Measurements from ENCODE around the gene HLX. TPM values are rescaled to one million over a fixed set of nuclear protein-coding genes. Genes with fewer than 3 reads are reported as not detected.

HLX gene
- total RNA-seq, 4 donors from 2014 or later = 1.9 to 11.1 (median 3.5) TPM

DNA sequence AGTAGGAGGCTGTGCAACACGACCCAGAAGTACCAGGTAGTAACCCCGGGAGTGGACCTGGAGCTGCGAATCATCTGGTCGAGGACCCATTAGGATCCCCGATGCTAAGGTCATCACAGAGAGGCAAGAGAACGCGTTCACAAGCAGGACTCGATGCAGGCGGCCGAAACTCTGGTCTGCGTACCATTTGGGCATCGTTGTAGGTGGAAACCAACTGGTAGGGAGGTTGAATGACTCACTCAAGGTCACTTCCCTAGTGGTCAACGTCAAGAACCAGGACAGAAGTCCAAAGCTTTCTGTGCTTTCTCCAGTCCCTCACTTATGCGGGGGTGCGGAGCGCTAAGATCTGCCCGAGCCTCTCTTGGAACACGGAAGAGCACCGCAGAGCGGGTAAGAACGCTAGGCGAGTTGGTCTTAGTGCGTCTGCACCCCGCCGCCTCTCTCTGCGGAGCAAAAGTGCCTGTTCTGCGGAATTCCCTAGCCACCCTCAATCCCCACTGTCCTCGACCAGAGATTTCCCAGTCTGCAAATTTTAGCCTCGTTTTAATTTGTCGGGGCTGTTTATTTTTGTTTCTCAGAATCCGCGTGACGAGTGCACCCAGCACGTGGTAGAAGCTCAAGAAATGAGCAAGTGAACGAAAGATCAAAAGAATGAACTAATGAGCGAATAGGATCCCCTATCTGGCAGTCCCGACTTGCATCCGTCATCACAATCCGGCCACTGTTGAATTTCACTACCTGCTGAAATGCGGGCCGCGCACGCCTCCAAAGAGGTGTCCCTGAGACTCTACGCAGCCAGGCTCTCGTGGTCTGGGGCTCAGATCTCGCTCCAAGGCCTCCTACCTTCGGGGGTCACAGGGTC is 12.2 kb downstream of the HLX start:
- no peak for TF ChIP-seq POLR2A (IDR thresholded peaks at IDR 0.05)
- TF ChIP-seq EP300 (IDR thresholded peaks at IDR 0.05) = no peak
- no peak for TF ChIP-seq POLR2AphosphoS5 (IDR thresholded peaks at IDR 0.05)
- TF ChIP-seq, protein P1, sequence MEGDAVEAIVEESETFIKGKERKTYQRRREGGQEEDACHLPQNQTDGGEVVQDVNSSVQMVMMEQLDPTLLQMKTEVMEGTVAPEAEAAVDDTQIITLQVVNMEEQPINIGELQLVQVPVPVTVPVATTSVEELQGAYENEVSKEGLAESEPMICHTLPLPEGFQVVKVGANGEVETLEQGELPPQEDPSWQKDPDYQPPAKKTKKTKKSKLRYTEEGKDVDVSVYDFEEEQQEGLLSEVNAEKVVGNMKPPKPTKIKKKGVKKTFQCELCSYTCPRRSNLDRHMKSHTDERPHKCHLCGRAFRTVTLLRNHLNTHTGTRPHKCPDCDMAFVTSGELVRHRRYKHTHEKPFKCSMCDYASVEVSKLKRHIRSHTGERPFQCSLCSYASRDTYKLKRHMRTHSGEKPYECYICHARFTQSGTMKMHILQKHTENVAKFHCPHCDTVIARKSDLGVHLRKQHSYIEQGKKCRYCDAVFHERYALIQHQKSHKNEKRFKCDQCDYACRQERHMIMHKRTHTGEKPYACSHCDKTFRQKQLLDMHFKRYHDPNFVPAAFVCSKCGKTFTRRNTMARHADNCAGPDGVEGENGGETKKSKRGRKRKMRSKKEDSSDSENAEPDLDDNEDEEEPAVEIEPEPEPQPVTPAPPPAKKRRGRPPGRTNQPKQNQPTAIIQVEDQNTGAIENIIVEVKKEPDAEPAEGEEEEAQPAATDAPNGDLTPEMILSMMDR (IDR thresholded peaks at IDR 0.05) = no peak
- DNase-seq (ENCODE audit: low spot score in 2 of 2) = no peak
- Histone ChIP-seq H3K36me3 (no peaks in the 10 kb centered on the region), H3K27me3 (peaks cover 100% of the 10 kb centered on the region), H3K27ac (no peak overlapping the region), H3K9me3 (no peaks in the 10 kb centered on the region), H3K4me1 (peaks cover 25% of the 10 kb centered on the region), H3K4me3 (no peak overlapping the region)
- 25% methylated on average over 44 of the region's 47 CpGs for WGBS

DNA sequence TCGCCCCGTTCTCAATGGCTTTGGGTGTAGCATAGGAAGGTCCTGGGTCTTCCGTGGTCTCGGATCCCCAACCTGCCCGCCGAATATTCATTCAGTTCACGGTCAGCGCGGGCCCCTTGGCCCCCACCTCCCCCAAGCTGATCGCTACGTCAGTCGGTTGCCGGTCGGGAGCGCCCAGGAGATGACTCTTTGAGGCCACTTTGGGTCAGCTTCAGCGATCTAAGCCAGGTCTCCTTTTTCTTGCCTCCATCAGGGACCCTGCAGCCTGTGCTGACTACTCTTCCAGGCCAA is 12.8 kb downstream of the HLX start:
- no peaks in the 10 kb centered on the region for H3K36me3 ChIP-seq
- peaks cover 96% of the 10 kb centered on the region for H3K27me3 ChIP-seq
- TF ChIP-seq, protein P1 (IDR thresholded peaks at IDR 0.05) = no peak
- TF ChIP-seq EP300 (IDR thresholded peaks at IDR 0.05) (no peak), POLR2AphosphoS5 (IDR thresholded peaks at IDR 0.05) (no peak), POLR2A (IDR thresholded peaks at IDR 0.05) (no peak)
- no peaks in the 10 kb centered on the region for H3K9me3 ChIP-seq
- DNase-seq (ENCODE audit: low spot score in 2 of 2) = no peak
- H3K27ac ChIP-seq = no peak overlapping the region
- peaks cover 25% of the 10 kb centered on the region for H3K4me1 ChIP-seq
- 25% methylated on average over 16 of the region's 16 CpGs for WGBS
- no peak overlapping the region for H3K4me3 ChIP-seq

DNA sequence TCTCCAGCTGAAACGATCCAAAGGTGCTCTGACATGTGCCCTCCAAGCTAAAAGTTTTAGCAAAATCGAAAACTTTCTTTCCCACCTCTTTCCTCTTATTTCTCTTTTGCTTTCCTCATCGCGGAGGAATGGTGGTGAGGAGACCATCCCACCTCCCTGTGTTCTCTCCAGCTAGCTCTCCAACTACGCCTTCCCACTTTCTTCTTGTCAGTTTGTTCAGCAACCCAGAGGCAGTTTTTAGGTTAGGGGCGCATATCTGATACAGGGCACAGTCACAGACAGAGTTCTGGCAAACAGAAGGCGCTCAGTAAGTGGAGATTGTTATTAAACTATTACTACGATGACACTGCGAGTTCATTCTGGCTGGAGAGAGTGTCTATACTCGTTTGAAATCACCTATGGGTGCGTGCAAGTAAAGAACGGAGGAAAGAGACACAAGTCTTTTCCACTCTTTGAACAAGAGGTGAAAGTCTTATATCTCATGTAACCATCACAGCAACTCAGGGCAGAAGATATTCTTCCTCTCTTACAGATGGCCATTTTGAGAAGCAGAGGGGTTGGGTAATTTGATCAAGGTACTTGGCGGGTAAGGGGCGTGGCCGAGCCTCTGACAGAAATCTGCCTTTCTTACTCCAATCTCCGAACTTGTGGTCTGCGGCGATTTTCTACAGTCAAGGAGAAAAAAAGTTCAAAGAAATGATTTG is 13.9 kb downstream of the HLX start:
- H3K9me3 ChIP-seq = no peaks in the 10 kb centered on the region
- TF ChIP-seq, protein P1 (IDR thresholded peaks at IDR 0.05) = no peak
- TF ChIP-seq POLR2AphosphoS5 (IDR thresholded peaks at IDR 0.05) = no peak
- no peak for TF ChIP-seq EP300 (IDR thresholded peaks at IDR 0.05)
- TF ChIP-seq POLR2A (IDR thresholded peaks at IDR 0.05) = no peak
- DNase-seq (ENCODE audit: low spot score in 2 of 2) = no peak
- H3K27me3 ChIP-seq = peaks cover 89% of the 10 kb centered on the region
- H3K27ac ChIP-seq = no peak overlapping the region
- H3K4me1 ChIP-seq = peaks cover 14% of the 10 kb centered on the region
- no peak overlapping the region for H3K4me3 ChIP-seq
- 37% methylated on average over 18 of the region's 18 CpGs for WGBS
- no peaks in the 10 kb centered on the region for H3K36me3 ChIP-seq

DNA sequence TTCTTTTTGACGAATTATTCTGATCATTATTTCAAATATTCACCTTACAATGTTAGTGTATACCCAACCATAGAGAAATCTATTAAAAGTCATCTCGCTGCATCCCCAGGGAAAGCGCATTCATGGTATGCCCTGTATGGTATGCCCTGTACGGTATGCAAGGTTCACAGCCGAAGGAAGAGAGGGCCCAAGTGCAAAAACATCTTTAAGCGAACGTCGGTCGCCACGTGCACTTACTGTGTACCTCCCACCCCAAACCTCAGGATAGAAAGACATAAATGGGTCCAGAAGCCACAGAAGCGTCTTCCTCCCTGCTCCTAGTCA is 14.4 kb downstream of the HLX start:
- no peak for DNase-seq (ENCODE audit: low spot score in 2 of 2)
- peaks cover 14% of the 10 kb centered on the region for H3K4me1 ChIP-seq
- TF ChIP-seq, protein P1 (IDR thresholded peaks at IDR 0.05) = no peak
- TF ChIP-seq EP300 (IDR thresholded peaks at IDR 0.05) = no peak
- TF ChIP-seq POLR2AphosphoS5 (IDR thresholded peaks at IDR 0.05) = no peak
- no peak for TF ChIP-seq POLR2A (IDR thresholded peaks at IDR 0.05)
- peak overlapping the region; percentile 44 for H3K4me3 ChIP-seq
- peaks cover 84% of the 10 kb centered on the region for H3K27me3 ChIP-seq
- 33% methylated on average over 11 of the region's 11 CpGs for WGBS
- no peaks in the 10 kb centered on the region for H3K9me3 ChIP-seq
- H3K27ac ChIP-seq = no peak overlapping the region
- H3K36me3 ChIP-seq = no peaks in the 10 kb centered on the region
